GM18526 (cell line): ENCODE results near the gene TMEM151B.
A peak's percentile ranks its signal among the peaks of the same experiment; 100 is the strongest.

Experiments
- POLR2A ChIP-seq: IDR thresholded peaks from 3 replicates; pipeline ENCODE4 v1.6.1; 2011; ENCODE audit not compliant: insufficient read length; ENCODE audit errors: extremely low read depth

The TMEM151B gene

GRCh38 chr6:44310241-44310640 is 40.0 kb downstream of the TMEM151B start:
- TF ChIP-seq POLR2A = no peak

GRCh38 chr6:44311304-44311703 is 41.1 kb downstream of the TMEM151B start:
- TF ChIP-seq POLR2A = no peak

DNA sequence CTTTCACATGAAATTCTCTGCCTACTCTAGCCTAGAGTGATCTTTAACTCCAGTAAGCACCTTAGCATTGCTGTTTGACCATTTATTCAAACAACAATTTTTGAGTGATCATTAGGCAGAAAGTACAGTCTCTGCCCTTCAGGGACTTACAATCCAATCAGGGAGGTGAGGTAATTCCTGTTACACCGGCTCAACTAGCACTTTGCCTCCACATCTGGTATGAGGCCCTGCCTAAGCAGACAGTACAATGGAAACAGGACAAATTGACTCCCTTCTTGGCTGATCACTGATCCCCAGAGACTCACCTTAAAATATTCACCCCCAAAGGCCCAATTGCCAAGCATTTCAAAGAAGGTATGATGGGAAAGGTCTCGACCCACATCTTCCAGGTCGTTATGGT is 41.5 kb downstream of the TMEM151B start:
- TF ChIP-seq POLR2A = no peak

GRCh38 chr6:44312901-44313788 is 42.9 kb downstream of the TMEM151B start, which contains the start of gene AARS2:
Gene AARS2 (minus strand): TSS chr6:44313347. CDS start chr6:44313323, 24 bp downstream.
- TF ChIP-seq POLR2A = peak; percentile 97

- no peak for TF ChIP-seq POLR2A
Measured at GRCh38 chr6:44315516-44315915, 45.3 kb downstream of the TMEM151B start.

DNA sequence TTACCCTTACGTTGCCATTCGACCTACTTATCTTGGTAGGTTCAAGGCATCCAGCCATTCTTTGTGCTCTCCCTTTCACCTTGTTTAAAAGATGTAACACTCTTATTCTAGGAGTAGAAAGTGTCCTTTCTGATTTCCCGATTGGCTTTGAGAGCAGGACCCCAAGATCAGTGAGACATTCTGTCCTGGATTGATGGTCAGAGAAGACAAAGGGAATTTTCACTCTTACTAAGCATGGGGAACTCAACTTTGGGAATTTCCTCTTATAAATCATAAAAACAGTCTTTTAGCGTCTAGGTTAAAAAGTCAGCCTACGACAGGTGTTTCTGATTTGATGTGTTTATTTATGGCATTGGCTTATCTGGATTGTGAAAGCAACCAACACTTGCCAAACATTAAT is 45.7 kb downstream of the TMEM151B start:
- no peak for TF ChIP-seq POLR2A

- TF ChIP-seq POLR2A = no peak
Measured at GRCh38 chr6:44316481-44316880, 46.2 kb downstream of the TMEM151B start.

DNA sequence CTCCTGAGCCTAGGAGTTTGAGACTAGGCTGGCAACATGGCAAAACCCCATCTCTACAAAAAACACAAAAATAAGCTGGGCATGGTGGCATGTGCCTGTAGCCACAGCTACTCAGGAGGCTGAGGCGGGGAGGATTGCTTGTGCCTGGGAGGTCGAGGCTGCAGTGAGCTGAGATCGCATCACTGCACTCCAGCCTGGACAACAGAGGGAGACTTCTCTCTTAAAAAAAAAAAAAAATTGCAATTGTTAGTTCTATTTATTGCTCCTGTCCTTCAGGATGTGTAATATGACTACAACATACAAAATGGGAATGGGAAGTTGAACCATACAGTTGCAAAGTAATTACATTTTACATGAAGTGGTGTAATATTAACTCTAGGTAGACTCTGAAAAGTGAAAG is 51.0 kb downstream of the TMEM151B start:
- TF ChIP-seq POLR2A = no peak

DNA sequence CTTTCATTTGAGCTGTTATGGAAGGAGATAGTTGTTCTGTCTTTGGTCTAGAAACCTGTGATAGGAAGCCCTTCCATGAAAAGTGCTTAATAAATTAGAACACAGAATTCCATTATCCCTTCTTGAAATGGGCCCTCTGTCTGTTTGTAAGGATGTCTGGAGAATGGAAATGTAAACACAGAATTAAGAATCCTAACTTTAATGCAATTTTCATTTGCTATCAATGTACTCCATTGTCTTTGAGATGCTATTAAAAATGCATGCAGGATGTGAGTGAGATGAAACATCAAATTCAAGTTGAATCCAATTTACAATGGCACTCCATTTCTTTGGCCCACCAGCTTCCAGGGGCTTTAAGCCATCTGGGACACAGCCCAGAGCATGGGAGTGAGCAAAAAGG is 56.8 kb downstream of the TMEM151B start:
- no peak for TF ChIP-seq POLR2A

- TF ChIP-seq POLR2A = no peak
Measured at GRCh38 chr6:44327760-44328159, 57.5 kb downstream of the TMEM151B start.

DNA sequence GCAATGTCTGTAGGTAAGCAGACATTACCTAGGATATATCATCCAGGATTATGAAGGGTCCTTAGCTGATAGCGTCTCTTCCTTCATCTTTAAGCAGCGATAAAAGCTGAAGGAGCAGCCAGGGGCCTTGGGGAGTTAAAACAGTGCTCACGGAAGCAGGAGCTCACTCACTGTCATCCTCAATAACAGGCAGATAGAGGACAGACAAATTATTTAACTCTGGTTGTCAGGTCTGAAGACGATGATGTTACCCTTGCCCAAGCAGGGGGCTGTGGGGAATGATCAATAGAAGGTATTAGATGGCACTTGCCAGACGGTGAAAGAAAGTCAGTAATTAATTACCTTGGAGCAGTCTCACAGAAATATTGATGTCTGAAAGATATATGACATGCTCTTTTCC is 59.6 kb downstream of the TMEM151B start:
- no peak for TF ChIP-seq POLR2A

- TF ChIP-seq POLR2A = no peak
Measured at GRCh38 chr6:44332585-44332984, 62.3 kb downstream of the TMEM151B start.

- TF ChIP-seq POLR2A = no peak
Measured at GRCh38 chr6:44333273-44333919, 63.1 kb downstream of the TMEM151B start.

GRCh38 chr6:44333942-44334341 is 63.7 kb downstream of the TMEM151B start:
- no peak for TF ChIP-seq POLR2A

- TF ChIP-seq POLR2A = no peak
Measured at GRCh38 chr6:44335631-44336030, 65.4 kb downstream of the TMEM151B start.
